Prostate gland (tissue), 2 donors: ENCODE data around the gene SMARCA1.

Source experiments
- CTCF ChIP-seq, 4 experiments: fragments of 200-600 bp in 2 of 4; fragments of 450-650 bp in 2 of 4; sonication (generic) in 2 of 4; IDR thresholded peaks; 1 replicate in 3 of 4; 2 replicates in 1 of 4; pipeline ENCODE4 v1.5.1; 2016 to 2019; ENCODE audit warnings: antibody characterized with exemption in 4 of 4, mild to moderate bottlenecking in 2 of 4, moderate library complexity in 2 of 4
- POLR2A ChIP-seq: fragments of 450-650 bp; IDR thresholded peaks from one replicate; pipeline ENCODE4 v1.6.1; 2016; ENCODE audit warnings: antibody characterized with exemption, mild to moderate bottlenecking

DNA sequence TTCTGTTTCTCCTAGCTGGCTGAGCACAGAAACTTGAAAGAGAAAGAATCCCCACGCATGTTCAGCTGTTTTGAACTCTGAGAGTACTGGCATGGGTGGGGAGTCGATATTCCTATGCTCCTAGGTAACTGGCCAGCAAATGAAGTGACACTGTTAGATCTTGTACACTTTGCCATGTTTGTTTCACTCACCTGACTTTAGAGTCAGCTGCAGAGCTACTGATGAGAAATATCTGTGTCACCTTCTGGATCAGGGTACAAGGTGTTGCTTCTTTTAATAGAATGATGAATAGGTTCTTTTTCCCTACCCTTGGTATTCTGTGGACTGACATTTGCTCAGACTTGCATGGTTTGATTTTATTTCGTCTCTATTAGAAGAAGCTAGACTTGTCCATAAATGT lies 45.1 kb upstream of the SMARCA1 start:
- TF ChIP-seq CTCF (IDR thresholded peaks at IDR 0.05) (no peak), POLR2A (no peak)
